Body of pancreas (tissue), 4 donors: ENCODE measurements around the gene GOLGA6L2. TPM values are rescaled to one million over a fixed set of nuclear protein-coding genes. Genes with fewer than 3 reads are reported as not detected.

Experiments
- ATAC-seq: fragments of 150-250 bp; one replicate; pipeline ENCODE4 v1.9.1; 2016
- DNase-seq, 4 donors: peaks; one replicate each; pipeline ENCODE4 v3.0.0-alpha.2; 2019
- H3K27ac ChIP-seq, 4 donors: fragments of 200-600 bp; sonication (generic); 1 replicate in 3 of 4; 2 replicates in 1 of 4; pipeline versions ENCODE4 v1.5.1 to v1.6.1; 2016 to 2019; ENCODE audit warnings: mild to moderate bottlenecking in 1 of 4, mixed read lengths in 1 of 4, moderate library complexity in 1 of 4
- H3K27me3 ChIP-seq, 2 donors: fragments of 200-600 bp; sonication (generic); one replicate each; pipeline ENCODE4 v1.6.0; 2016; ENCODE audit warnings: mild to moderate bottlenecking in 1 of 2
- H3K36me3 ChIP-seq, 2 donors: fragments of 200-600 bp; sonication (generic); replicated peaks in 1 of 2; 2 replicates each; pipeline ENCODE4 v1.5.1; 2016; ENCODE audit warnings: low read depth in 2 of 2; ENCODE audit not compliant: insufficient read depth in 1 of 2
- H3K4me1 ChIP-seq: fragments of 200-600 bp; sonication (generic); one replicate; pipeline ENCODE4 v1.6.0; 2016
- H3K4me3 ChIP-seq, 2 donors: fragments of 200-600 bp; sonication (generic); 1 replicate in 1 of 2; 2 replicates in 1 of 2; pipeline ENCODE4 v1.5.1; 2016 to 2019
- H3K9me3 ChIP-seq, 3 donors: fragments of 200-600 bp; sonication (generic); 1 replicate in 2 of 3; 2 replicates in 1 of 3; pipeline ENCODE4 v1.5.1; 2016
- POLR2A ChIP-seq, 3 donors: fragments of 450-650 bp; IDR thresholded peaks; one replicate each; pipeline ENCODE4 v1.6.1; 2016; ENCODE audit warnings: antibody characterized with exemption in 3 of 3, mild to moderate bottlenecking in 2 of 3
- WGBS, 2 donors: methylation state at CpG; one replicate each; pipeline ENCODE4 v1.1.5; 2017; 5-methylcytosine and 5-hydroxymethylcytosine counted together
- intact Hi-C: fragments of 100-400 bp; cut with DNase I; formaldehyde crosslinking; loops from one replicate; pipeline ENCODE4 v1.15.1; 2023
- total RNA-seq, 2 donors: library from RNA; depleted of rRNA; stranded (reverse); fragments of >200 nt; gene quantifications; one replicate each; pipeline ENCODE4 v1.1.0, GENCODE V29; 2016
- TF ChIP-seq, protein P1 (sequence below), 7 experiments: fragments of 450-650 bp in 4 of 7; fragments of 200-600 bp in 3 of 7; sonication (generic) in 3 of 7; IDR thresholded peaks; one replicate each; pipeline ENCODE4 v1.5.1; 2016 to 2019; ENCODE audit warnings: antibody characterized with exemption in 7 of 7

The GOLGA6L2 gene
- total RNA-seq, 2 donors from 2014 or later = not detected

- Histone ChIP-seq H3K36me3 (no peaks in the 10 kb centered on the region), H3K4me1 (no peaks in the 10 kb centered on the region), H3K27ac (no peak overlapping the region), H3K4me3 (no peak overlapping the region), H3K27me3 (no peaks in the 10 kb centered on the region), H3K9me3 (no peaks in the 10 kb centered on the region)
- no peak for DNase-seq
- intact Hi-C loops = no loop called here
- TF ChIP-seq POLR2A (IDR thresholded peaks at IDR 0.05) = no peak
- TF ChIP-seq, protein P1, sequence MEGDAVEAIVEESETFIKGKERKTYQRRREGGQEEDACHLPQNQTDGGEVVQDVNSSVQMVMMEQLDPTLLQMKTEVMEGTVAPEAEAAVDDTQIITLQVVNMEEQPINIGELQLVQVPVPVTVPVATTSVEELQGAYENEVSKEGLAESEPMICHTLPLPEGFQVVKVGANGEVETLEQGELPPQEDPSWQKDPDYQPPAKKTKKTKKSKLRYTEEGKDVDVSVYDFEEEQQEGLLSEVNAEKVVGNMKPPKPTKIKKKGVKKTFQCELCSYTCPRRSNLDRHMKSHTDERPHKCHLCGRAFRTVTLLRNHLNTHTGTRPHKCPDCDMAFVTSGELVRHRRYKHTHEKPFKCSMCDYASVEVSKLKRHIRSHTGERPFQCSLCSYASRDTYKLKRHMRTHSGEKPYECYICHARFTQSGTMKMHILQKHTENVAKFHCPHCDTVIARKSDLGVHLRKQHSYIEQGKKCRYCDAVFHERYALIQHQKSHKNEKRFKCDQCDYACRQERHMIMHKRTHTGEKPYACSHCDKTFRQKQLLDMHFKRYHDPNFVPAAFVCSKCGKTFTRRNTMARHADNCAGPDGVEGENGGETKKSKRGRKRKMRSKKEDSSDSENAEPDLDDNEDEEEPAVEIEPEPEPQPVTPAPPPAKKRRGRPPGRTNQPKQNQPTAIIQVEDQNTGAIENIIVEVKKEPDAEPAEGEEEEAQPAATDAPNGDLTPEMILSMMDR (IDR thresholded peaks at IDR 0.05) = no peak
- no peak for ATAC-seq
- WGBS, 2 donors = 78 to 80% methylated on average over 6 of the region's 6 CpGs
Observed at GRCh38 chr15:23477920-23478319, 30.9 kb upstream of the GOLGA6L2 start.

DNA sequence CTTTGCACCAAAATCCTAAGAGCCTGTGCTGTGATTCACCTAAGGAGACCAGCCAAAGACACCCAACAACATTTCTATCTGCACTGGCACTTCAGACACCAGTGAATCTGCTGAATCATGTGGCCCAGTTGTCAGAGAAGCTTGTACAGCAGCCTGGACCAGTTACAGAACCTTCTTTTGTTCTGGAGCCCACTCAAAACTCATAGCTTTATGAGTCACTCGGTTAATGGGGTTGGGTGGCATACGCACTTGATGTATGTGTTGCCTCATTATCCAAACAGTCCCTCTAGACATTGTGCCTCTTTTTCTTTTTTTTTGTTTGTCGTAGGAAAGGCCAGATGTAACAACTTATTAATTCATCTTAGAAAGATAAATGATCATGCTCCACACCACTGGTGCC is 25.6 kb upstream of the GOLGA6L2 start:
- Histone ChIP-seq H3K36me3 (no peaks in the 10 kb centered on the region), H3K4me1 (no peaks in the 10 kb centered on the region), H3K9me3 (no peaks in the 10 kb centered on the region), H3K27me3 (no peaks in the 10 kb centered on the region), H3K27ac (no peak overlapping the region), H3K4me3 (no peak overlapping the region)
- WGBS, 2 donors = 70 to 74% methylated on average over 3 of the region's 3 CpGs
- ATAC-seq (no peak), DNase-seq (no peak)
- TF ChIP-seq, protein P1 (IDR thresholded peaks at IDR 0.05) = no peak
- TF ChIP-seq POLR2A (IDR thresholded peaks at IDR 0.05) = no peak
- intact Hi-C loops = no loop called here

GRCh38 chr15:23472033-23472432 is 25.0 kb upstream of the GOLGA6L2 start:
- Histone ChIP-seq H3K27me3 (no peaks in the 10 kb centered on the region), H3K27ac (no peak overlapping the region), H3K4me1 (no peaks in the 10 kb centered on the region), H3K4me3 (no peak overlapping the region), H3K9me3 (no peaks in the 10 kb centered on the region), H3K36me3 (no peaks in the 10 kb centered on the region)
- WGBS, 2 donors = 58 to 63% methylated on average over 1 of the region's 1 CpG
- no peak for TF ChIP-seq POLR2A (IDR thresholded peaks at IDR 0.05)
- TF ChIP-seq, protein P1 (IDR thresholded peaks at IDR 0.05) = no peak
- DNase-seq (no peak), ATAC-seq (no peak)
- intact Hi-C loops = no loop called here

DNA sequence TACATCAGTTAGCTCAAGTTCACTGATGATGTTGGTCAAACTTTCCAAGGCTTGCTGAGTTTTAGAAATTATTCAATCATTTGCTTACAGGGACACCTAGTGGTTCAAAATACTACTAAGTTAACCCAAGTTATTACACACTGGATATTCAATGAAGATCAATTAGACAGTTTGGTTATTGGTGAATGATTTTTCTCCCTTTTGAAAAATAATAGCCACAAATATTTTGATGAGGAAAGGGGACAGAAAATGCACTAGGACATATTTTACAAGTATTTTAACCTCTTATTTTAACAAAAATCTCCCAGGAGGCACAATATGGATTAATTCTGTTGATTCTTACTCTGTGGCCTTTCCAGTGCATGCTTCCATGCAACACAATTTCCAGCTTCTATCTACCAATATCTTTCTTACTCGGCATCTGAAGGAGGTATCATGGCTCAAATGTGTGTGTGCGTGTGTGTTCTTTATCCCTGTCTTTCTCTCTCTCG is 20.1 kb upstream of the GOLGA6L2 start:
- no peak for DNase-seq
- 57 to 64% methylated on average over 3 of the region's 3 CpGs for WGBS, 2 donors
- no peak for TF ChIP-seq POLR2A (IDR thresholded peaks at IDR 0.05)
- TF ChIP-seq, protein P1 (IDR thresholded peaks at IDR 0.05) = peak in 6 of 7 experiments; percentile 20 to 60 (median 49)
- H3K27me3 ChIP-seq = no peaks in the 10 kb centered on the region
- no peaks in the 10 kb centered on the region for H3K4me1 ChIP-seq
- no peak for ATAC-seq
- intact Hi-C loops = no loop called here
- H3K27ac ChIP-seq = no peak overlapping the region
- H3K9me3 ChIP-seq = no peaks in the 10 kb centered on the region
- no peak overlapping the region for H3K4me3 ChIP-seq
- H3K36me3 ChIP-seq = no peaks in the 10 kb centered on the region

DNA sequence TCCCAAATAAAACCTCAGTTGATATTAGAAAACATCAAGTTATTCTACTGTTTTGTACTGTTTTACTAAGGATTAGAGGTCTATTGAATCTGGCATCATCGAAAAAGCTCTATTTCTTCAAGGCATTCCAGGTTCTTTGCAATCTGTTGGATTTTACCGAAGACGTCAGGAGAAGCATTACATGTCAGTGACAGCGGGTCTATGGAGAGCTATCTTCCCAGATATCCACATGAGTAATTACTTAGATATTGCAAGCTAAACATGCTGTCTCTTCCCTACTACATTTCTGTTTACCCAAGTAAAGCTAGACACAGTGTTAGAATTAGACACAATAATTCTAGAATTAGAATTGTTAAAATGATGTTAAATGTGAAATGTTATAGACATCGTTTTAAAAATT is 10.8 kb upstream of the GOLGA6L2 start:
- Histone ChIP-seq H3K27ac (no peak overlapping the region), H3K4me1 (no peaks in the 10 kb centered on the region), H3K27me3 (no peaks in the 10 kb centered on the region), H3K36me3 (no peaks in the 10 kb centered on the region), H3K9me3 (no peaks in the 10 kb centered on the region), H3K4me3 (no peak overlapping the region)
- intact Hi-C loops = no loop called here
- WGBS, 2 donors = 38 to 45% methylated on average over 5 of the region's 5 CpGs
- no peak for ATAC-seq
- no peak for DNase-seq
- TF ChIP-seq, protein P1 (IDR thresholded peaks at IDR 0.05) = no peak
- no peak for TF ChIP-seq POLR2A (IDR thresholded peaks at IDR 0.05)
